NCI-H2171 treated with DMSO at 0.1 percent for 48 hours (cell line): ENCODE results near the gene PRKAG1.

Experiments
- DNase-seq: peaks from one replicate; lab custom pipeline; 2025; lab: John Stamatoyannopoulos, UW

Gene PRKAG1

GRCh38 chr12:49010092-49010668 lies 8.4 kb downstream of the PRKAG1 start:
- DNase-seq, result no peak

- DNase-seq, result no peak
Observed at GRCh38 chr12:49008943-49009342, 9.6 kb downstream of the PRKAG1 start.

GRCh38 chr12:49000346-49000745 lies 18.2 kb downstream of the PRKAG1 start:
- DNase-seq, result no peak

- DNase-seq, result peak; percentile 86
Observed at GRCh38 chr12:48999371-49000131, 19.0 kb downstream of the PRKAG1 start, which contains the start of gene DDN. DDN (minus strand) TSS chr12:48999375; CDS start chr12:48999287, 88 bp downstream.

GRCh38 chr12:48998497-48999353 lies 19.9 kb downstream of the PRKAG1 start:
- no peak for DNase-seq

- no peak for DNase-seq
Observed at GRCh38 chr12:48997719-48998496, 20.7 kb downstream of the PRKAG1 start.

GRCh38 chr12:48996794-48997718 lies 21.5 kb downstream of the PRKAG1 start:
- no peak for DNase-seq

GRCh38 chr12:48995086-48995879 lies 23.3 kb downstream of the PRKAG1 start:
- peak; percentile 83 for DNase-seq

- DNase-seq, result no peak
Observed at GRCh38 chr12:48994224-48995085, 24.1 kb downstream of the PRKAG1 start.

- DNase-seq, result no peak
Observed at GRCh38 chr12:48993787-48994186, 24.8 kb downstream of the PRKAG1 start.

GRCh38 chr12:48991247-48992050 lies 27.1 kb downstream of the PRKAG1 start:
- peak; percentile 77 for DNase-seq

- DNase-seq, result no peak
Observed at GRCh38 chr12:48990552-48990951, 28.0 kb downstream of the PRKAG1 start.

- DNase-seq, result no peak
Observed at GRCh38 chr12:48988030-48988649, 30.4 kb downstream of the PRKAG1 start.

- DNase-seq, result no peak
Observed at GRCh38 chr12:48986720-48987291, 31.8 kb downstream of the PRKAG1 start.

- no peak for DNase-seq
Observed at GRCh38 chr12:48985901-48986300, 32.7 kb downstream of the PRKAG1 start.

GRCh38 chr12:48985475-48985897 lies 33.1 kb downstream of the PRKAG1 start:
- peak; percentile 52 for DNase-seq

GRCh38 chr12:48982397-48983080 lies 36.0 kb downstream of the PRKAG1 start:
- no peak for DNase-seq
